Measurements from ENCODE around the gene TMEM132E.

- no peak for TF ChIP-seq PATZ1 (CRISPR knock-in tag; IDR thresholded peaks at IDR 0.05; ENCODE audit: borderline replicate concordance)
- TF ChIP-seq ARNTL (CRISPR knock-in tag; IDR thresholded peaks at IDR 0.05; ENCODE audit: borderline replicate concordance, low read depth): no peak
- TF ChIP-seq ESRRG (CRISPR knock-in tag; IDR thresholded peaks at IDR 0.05): no peak
- no peak for TF ChIP-seq CREB5 (CRISPR knock-in tag; IDR thresholded peaks at IDR 0.05; ENCODE audit: low read depth)
- TF ChIP-seq TSHZ2 (CRISPR knock-in tag; IDR thresholded peaks at IDR 0.05): no peak
- TF ChIP-seq CSDC2 (CRISPR knock-in tag; IDR thresholded peaks at IDR 0.05): no peak
- no peak for TF ChIP-seq TOX (CRISPR knock-in tag; IDR thresholded peaks at IDR 0.05; ENCODE audit: borderline replicate concordance)
These were observed 10.0 kb downstream of the TMEM132E start for GRCh38 chr17:34589120-34589965.

Data from SK-N-SH treated with all-trans-retinoic acid at 6 μM for 48 hours (cell line).